Measurements from ENCODE around the gene R3HDM2.

GRCh38 chr12:57300961-57301584 lies 129.8 kb downstream of the R3HDM2 start:
- TF ChIP-seq, protein P1, sequence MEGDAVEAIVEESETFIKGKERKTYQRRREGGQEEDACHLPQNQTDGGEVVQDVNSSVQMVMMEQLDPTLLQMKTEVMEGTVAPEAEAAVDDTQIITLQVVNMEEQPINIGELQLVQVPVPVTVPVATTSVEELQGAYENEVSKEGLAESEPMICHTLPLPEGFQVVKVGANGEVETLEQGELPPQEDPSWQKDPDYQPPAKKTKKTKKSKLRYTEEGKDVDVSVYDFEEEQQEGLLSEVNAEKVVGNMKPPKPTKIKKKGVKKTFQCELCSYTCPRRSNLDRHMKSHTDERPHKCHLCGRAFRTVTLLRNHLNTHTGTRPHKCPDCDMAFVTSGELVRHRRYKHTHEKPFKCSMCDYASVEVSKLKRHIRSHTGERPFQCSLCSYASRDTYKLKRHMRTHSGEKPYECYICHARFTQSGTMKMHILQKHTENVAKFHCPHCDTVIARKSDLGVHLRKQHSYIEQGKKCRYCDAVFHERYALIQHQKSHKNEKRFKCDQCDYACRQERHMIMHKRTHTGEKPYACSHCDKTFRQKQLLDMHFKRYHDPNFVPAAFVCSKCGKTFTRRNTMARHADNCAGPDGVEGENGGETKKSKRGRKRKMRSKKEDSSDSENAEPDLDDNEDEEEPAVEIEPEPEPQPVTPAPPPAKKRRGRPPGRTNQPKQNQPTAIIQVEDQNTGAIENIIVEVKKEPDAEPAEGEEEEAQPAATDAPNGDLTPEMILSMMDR (IDR thresholded peaks at IDR 0.05) = no peak
- TF ChIP-seq POLR2A (IDR thresholded peaks at IDR 0.05) = no peak
